ENCODE data around the gene DAZAP1.

GRCh38 chr19:1390890-1391423 is 16.4 kb upstream of the DAZAP1 start:
- TF ChIP-seq ZNF8 (CRISPR knock-in tag; IDR thresholded peaks at IDR 0.05) (no peak), ZNF565 (CRISPR knock-in tag; conservative IDR thresholded peaks at IDR 0.05; ENCODE audit: low read depth) (no peak), PATZ1 (CRISPR knock-in tag; IDR thresholded peaks at IDR 0.05; ENCODE audit: borderline replicate concordance) (no peak), GLIS3 (CRISPR knock-in tag; IDR thresholded peaks at IDR 0.05) (no peak), ZNF70 (CRISPR knock-in tag; IDR thresholded peaks at IDR 0.05) (no peak)
- TF ChIP-seq, protein P1, sequence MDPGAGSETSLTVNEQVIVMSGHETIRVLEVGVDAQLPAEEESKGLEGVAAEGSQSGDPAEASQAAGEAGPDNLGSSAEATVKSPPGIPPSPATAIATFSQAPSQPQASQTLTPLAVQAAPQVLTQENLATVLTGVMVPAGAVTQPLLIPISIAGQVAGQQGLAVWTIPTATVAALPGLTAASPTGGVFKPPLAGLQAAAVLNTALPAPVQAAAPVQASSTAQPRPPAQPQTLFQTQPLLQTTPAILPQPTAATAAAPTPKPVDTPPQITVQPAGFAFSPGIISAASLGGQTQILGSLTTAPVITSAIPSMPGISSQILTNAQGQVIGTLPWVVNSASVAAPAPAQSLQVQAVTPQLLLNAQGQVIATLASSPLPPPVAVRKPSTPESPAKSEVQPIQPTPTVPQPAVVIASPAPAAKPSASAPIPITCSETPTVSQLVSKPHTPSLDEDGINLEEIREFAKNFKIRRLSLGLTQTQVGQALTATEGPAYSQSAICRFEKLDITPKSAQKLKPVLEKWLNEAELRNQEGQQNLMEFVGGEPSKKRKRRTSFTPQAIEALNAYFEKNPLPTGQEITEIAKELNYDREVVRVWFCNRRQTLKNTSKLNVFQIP (CRISPR knock-in tag; IDR thresholded peaks at IDR 0.05; ENCODE audit: borderline replicate concordance, low read depth) = no peak
